ENCODE measurements around the gene CEP152.
A peak's percentile ranks its signal among the peaks of the same experiment; 100 is the strongest.
"Not testable (repeated sequence)": the region's sequence is repeated elsewhere in the genome, so short reads cannot be mapped to it uniquely, and the experiment has no call there.

The CEP152 gene, protein sequence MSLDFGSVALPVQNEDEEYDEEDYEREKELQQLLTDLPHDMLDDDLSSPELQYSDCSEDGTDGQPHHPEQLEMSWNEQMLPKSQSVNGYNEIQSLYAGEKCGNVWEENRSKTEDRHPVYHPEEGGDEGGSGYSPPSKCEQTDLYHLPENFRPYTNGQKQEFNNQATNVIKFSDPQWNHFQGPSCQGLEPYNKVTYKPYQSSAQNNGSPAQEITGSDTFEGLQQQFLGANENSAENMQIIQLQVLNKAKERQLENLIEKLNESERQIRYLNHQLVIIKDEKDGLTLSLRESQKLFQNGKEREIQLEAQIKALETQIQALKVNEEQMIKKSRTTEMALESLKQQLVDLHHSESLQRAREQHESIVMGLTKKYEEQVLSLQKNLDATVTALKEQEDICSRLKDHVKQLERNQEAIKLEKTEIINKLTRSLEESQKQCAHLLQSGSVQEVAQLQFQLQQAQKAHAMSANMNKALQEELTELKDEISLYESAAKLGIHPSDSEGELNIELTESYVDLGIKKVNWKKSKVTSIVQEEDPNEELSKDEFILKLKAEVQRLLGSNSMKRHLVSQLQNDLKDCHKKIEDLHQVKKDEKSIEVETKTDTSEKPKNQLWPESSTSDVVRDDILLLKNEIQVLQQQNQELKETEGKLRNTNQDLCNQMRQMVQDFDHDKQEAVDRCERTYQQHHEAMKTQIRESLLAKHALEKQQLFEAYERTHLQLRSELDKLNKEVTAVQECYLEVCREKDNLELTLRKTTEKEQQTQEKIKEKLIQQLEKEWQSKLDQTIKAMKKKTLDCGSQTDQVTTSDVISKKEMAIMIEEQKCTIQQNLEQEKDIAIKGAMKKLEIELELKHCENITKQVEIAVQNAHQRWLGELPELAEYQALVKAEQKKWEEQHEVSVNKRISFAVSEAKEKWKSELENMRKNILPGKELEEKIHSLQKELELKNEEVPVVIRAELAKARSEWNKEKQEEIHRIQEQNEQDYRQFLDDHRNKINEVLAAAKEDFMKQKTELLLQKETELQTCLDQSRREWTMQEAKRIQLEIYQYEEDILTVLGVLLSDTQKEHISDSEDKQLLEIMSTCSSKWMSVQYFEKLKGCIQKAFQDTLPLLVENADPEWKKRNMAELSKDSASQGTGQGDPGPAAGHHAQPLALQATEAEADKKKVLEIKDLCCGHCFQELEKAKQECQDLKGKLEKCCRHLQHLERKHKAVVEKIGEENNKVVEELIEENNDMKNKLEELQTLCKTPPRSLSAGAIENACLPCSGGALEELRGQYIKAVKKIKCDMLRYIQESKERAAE (N-terminal part only)

DNA sequence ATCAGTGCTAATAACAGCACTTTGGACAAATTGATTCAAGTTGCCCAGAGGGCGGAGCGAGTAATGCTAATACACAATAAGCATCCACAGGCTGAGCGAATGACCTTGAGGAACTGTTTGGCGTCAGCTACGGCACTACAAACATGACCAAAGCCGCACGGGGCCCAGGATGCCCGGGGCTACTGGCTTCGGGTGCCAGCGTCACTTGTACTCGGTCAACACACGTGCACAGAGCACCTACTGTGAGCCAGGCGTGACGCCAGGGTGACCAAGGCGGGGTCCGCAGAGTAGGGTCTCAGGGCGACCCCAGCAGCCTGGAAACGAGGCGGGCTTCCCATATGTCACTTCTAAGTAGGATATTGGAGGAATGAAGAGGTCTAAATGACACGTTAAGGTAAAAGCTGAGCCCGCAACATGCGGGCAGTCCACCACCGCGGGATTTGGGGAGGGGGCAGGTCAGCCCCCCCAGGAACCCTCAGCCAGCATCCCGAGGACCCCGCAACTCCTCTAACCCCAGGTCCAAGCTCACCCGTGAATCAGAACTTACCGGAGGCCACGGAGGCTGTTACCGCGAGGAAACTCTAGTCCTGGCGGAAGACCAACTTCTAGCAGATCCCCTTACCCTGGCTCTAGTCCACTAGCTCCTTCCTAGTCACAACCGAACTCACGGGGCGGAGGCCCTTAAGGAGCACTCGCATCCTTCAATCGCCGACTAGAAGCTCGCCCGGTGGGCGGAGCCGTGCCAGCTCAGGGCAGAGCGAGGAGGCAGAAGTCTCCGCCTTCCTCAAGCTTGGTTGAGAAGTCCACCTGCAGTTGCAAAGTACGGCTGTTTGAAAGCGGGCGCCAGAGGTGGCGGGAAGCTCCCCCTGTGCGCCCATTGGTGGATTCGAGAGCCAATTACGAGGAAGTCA is at the start of gene CEP152:
CEP152 (minus strand) TSS at position 656 of the 911 bp plus-strand sequence. CDS start 5,420 bp downstream, outside the sequence.
- no peaks in the 10 kb centered on the region for H3K36me3 ChIP-seq (ENCODE audit: control insufficient read depth, insufficient read depth, low read length)

DNA sequence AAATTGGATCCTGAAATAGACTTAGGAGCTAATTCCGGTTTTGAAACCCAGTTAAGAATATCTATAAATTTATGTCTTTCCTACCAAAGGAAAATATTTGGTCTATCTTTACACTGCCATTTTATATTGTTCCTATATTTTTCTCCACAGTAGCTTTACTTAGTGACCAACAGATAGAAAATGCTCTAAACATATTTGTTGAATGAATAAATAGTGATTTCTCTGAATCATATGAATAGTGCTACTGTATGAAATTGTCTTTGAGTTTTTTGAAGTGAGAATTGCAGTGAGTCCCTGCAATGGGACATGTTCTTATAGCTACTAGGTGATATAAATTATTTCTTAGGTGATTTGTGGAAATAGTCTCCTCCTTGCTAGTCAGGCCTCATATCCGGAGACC is 48.6 kb upstream of the CEP152 start:
- Histone ChIP-seq H3K4me3 (ENCODE audit: low read depth, low read length) (no peak overlapping the region), H3K4me1 (ENCODE audit: control insufficient read depth, insufficient read depth, low read length) (peaks cover 10% of the 10 kb centered on the region), H3K27me3 (ENCODE audit: control insufficient read depth, insufficient read depth, low read length) (no peaks in the 10 kb centered on the region), H3K36me3 (ENCODE audit: control insufficient read depth, insufficient read depth, low read length) (no peaks in the 10 kb centered on the region), H3K9me3 (ENCODE audit: control insufficient read depth, insufficient read depth, low read length) (no peaks in the 10 kb centered on the region), H3K9ac (ENCODE audit: low read depth, low read length) (no peak overlapping the region)

More for the DNA sequence above, at the start of gene CEP152:
- H3K9ac ChIP-seq (ENCODE audit: low read depth, low read length): peak within 1 kb of the TSS; percentile 87
- peaks cover 3% of the 10 kb centered on the region for H3K27me3 ChIP-seq (ENCODE audit: control insufficient read depth, insufficient read depth, low read length)
- H3K4me1 ChIP-seq (ENCODE audit: control insufficient read depth, insufficient read depth, low read length): no peaks in the 10 kb centered on the region
- H3K9me3 ChIP-seq (ENCODE audit: control insufficient read depth, insufficient read depth, low read length): no peaks in the 10 kb centered on the region
- peak within 1 kb of the TSS; percentile 93 for H3K4me3 ChIP-seq (ENCODE audit: low read depth, low read length)

DNA sequence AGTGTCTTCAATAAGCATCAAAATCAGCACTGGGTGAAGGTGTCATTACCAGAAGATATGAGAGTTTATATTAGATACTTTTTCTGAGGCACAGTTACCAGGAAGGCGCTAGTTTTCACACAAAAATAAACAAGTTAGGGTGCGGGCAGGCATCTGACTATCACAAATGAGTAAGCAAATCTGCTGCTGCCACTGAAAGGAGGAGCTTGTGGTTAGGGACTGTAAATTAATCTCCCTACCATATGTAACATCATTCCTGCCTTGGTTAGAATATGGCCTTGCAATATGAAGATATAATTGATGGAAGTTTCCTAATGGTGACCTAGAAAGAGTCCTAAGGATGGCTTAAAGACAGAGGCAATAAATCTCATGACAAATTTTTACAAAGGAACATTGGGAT is 47.5 kb upstream of the CEP152 start:
- Histone ChIP-seq H3K4me1 (ENCODE audit: control insufficient read depth, insufficient read depth, low read length) (peaks cover 10% of the 10 kb centered on the region), H3K36me3 (ENCODE audit: control insufficient read depth, insufficient read depth, low read length) (no peaks in the 10 kb centered on the region), H3K4me3 (ENCODE audit: low read depth, low read length) (no peak overlapping the region), H3K27me3 (ENCODE audit: control insufficient read depth, insufficient read depth, low read length) (no peaks in the 10 kb centered on the region), H3K9me3 (ENCODE audit: control insufficient read depth, insufficient read depth, low read length) (no peaks in the 10 kb centered on the region), H3K9ac (ENCODE audit: low read depth, low read length) (no peak overlapping the region)

DNA sequence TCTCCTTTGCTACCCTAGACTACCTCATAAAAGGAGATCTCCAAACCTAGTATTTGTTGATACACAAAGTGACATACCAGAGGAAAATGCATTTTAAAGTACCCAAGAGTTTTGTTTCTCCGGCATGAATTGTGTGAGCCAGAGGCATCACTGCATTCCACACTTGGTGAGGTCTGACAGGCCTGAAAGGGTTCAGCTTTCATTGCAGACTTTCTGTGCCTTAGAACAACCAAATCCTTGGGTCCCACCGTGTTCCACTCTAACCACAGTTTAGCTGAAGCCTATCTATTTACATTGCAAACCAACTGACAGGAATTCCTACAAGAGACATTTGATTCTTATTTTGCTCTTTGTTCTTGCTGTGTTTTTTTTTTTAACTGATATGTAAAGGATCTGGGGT is 46.1 kb upstream of the CEP152 start:
- no peaks in the 10 kb centered on the region for H3K36me3 ChIP-seq (ENCODE audit: control insufficient read depth, insufficient read depth, low read length)
- H3K9me3 ChIP-seq (ENCODE audit: control insufficient read depth, insufficient read depth, low read length): no peaks in the 10 kb centered on the region
- H3K4me1 ChIP-seq (ENCODE audit: control insufficient read depth, insufficient read depth, low read length): peaks cover 10% of the 10 kb centered on the region
- H3K4me3 ChIP-seq (ENCODE audit: low read depth, low read length): no peak overlapping the region
- no peaks in the 10 kb centered on the region for H3K27me3 ChIP-seq (ENCODE audit: control insufficient read depth, insufficient read depth, low read length)
- no peak overlapping the region for H3K9ac ChIP-seq (ENCODE audit: low read depth, low read length)

DNA sequence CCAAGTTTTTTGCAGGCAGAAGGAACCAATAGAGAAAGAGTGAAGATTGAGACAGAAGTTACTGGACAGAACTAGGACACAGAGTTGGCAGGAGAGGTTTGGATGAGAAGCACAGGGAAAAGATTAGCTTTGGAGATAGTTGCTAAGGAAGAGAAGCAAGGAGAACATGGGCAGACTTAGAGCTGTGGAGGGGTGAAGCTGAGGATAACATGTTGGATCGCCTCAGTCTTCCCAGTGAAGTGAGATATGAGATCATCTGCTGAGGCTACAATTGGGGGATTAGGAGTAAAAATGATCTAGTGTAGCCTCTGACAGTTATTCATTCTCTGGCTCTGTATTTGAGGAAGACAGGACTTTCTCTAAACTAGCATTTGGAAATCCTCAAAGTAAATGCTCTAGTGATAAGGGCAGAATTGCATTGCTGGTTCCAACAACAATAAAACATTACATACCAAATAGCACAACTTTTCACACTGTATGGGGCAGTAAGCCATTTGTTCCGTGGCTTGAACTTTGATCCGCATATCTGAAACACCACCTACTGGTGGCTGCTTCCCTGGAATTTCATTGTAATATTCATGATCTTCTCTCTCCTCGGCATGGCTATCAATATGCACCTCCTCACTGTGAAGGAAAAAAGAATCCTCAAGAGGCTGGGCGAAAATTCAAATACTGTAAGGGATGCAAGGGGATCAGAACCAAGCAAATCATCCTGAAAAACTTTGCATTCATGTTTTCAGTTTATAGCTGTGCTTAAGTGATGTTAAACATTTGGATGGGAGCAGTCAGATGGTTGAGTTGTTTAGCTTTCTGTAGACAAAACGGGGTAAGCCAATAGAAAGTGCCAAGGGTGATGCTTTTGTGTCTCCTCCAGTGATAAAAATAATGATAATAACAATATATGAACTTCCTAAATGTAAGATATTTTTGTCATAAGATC is 44.9 kb upstream of the CEP152 start:
- no peak overlapping the region for H3K9ac ChIP-seq (ENCODE audit: low read depth, low read length)

DNA sequence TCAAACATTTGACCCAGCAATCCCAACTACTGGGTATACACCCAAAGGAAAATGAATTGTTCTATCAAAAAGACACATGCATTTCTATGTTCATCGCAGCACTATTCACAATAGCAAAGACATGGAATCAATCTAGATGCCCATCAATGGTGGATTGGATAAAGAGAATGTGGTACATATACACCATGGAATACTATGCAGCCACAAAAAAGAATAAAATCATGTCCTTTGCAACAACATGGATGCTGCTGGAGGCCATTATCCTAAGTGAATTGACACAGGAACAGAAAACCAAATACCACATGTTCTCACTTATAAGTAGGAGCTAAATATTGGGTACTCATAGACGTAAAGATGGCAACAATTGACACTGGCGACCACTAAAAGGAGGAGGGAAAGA is 43.6 kb upstream of the CEP152 start:
- not testable (repeated sequence) for H3K9me3 ChIP-seq (ENCODE audit: control insufficient read depth, insufficient read depth, low read length); H3K4me3 ChIP-seq (ENCODE audit: low read depth, low read length); H3K27me3 ChIP-seq (ENCODE audit: control insufficient read depth, insufficient read depth, low read length); H3K36me3 ChIP-seq (ENCODE audit: control insufficient read depth, insufficient read depth, low read length); H3K9ac ChIP-seq (ENCODE audit: low read depth, low read length); H3K4me1 ChIP-seq (ENCODE audit: control insufficient read depth, insufficient read depth, low read length)

More for the DNA sequence above, 44.9 kb upstream of the CEP152 start:
- no peaks in the 10 kb centered on the region for H3K9me3 ChIP-seq (ENCODE audit: control insufficient read depth, insufficient read depth, low read length)
- no peaks in the 10 kb centered on the region for H3K27me3 ChIP-seq (ENCODE audit: control insufficient read depth, insufficient read depth, low read length)
- H3K36me3 ChIP-seq (ENCODE audit: control insufficient read depth, insufficient read depth, low read length): no peaks in the 10 kb centered on the region
- H3K4me3 ChIP-seq (ENCODE audit: low read depth, low read length): no peak overlapping the region
- peaks cover 10% of the 10 kb centered on the region for H3K4me1 ChIP-seq (ENCODE audit: control insufficient read depth, insufficient read depth, low read length)

DNA sequence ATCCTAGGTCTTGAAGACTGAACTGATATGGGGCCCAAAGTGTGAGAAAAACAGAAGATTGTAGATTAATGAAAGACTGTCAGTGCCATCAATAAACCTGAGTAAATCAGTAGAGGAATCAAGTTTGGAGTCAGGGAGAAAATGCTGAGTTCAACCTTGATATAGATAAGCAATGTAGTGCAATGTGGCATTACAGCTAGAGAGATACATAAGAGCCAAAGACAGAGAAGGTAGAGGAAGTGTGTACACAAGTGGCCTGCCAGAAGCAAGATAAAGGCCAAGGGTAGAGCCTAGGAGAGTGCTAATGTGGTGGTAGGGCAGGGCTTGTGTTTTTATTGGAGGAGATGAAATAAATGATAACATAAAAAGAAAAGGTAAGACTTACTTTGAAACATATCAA is 41.1 kb upstream of the CEP152 start:
- peaks cover 10% of the 10 kb centered on the region for H3K4me1 ChIP-seq (ENCODE audit: control insufficient read depth, insufficient read depth, low read length)
- H3K9me3 ChIP-seq (ENCODE audit: control insufficient read depth, insufficient read depth, low read length): no peaks in the 10 kb centered on the region
- H3K36me3 ChIP-seq (ENCODE audit: control insufficient read depth, insufficient read depth, low read length): no peaks in the 10 kb centered on the region
- no peak overlapping the region for H3K4me3 ChIP-seq (ENCODE audit: low read depth, low read length)
- no peak overlapping the region for H3K9ac ChIP-seq (ENCODE audit: low read depth, low read length)
- no peaks in the 10 kb centered on the region for H3K27me3 ChIP-seq (ENCODE audit: control insufficient read depth, insufficient read depth, low read length)

DNA sequence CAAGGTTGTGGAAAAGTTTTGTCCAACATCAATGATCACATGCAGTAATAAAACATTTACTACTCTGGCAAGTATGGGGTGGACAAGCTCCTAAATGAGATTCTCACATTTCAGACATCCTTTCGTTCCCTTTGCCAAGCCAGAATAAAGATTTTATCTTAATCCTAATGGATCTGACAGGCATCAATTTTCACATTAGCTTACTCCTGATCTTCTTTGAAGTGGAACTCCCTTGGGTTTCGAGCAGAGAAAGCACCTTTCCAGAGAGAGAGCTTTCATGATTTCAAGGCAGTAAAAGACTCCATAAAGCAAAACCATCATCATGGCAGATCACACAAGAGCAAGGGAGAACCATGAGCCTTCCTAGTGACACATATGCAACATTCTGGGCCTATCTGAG is 39.8 kb upstream of the CEP152 start:
- Histone ChIP-seq H3K9me3 (ENCODE audit: control insufficient read depth, insufficient read depth, low read length) (no peaks in the 10 kb centered on the region), H3K27me3 (ENCODE audit: control insufficient read depth, insufficient read depth, low read length) (no peaks in the 10 kb centered on the region), H3K9ac (ENCODE audit: low read depth, low read length) (no peak overlapping the region), H3K4me3 (ENCODE audit: low read depth, low read length) (no peak overlapping the region), H3K36me3 (ENCODE audit: control insufficient read depth, insufficient read depth, low read length) (no peaks in the 10 kb centered on the region), H3K4me1 (ENCODE audit: control insufficient read depth, insufficient read depth, low read length) (peaks cover 4% of the 10 kb centered on the region)

DNA sequence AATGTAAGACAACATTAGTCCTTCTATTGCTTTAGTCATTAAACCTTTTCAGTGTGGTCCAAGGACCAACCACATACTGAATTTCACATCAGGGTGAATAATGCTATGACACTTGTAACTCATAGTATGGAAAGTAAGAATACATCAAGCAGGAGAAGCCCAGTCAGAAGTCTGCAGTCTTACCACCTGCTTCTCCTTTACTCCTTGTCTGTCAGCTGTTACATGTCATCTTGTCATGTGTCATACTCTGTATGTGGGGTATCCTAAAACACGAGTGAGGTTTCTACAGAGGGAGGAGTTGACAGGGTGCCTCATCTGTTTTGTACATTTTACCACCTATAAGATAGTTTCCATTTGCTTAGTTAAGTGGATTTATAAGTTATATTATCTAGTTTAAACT is 34.3 kb upstream of the CEP152 start:
- Histone ChIP-seq H3K36me3 (ENCODE audit: control insufficient read depth, insufficient read depth, low read length) (no peaks in the 10 kb centered on the region), H3K27me3 (ENCODE audit: control insufficient read depth, insufficient read depth, low read length) (no peaks in the 10 kb centered on the region), H3K9me3 (ENCODE audit: control insufficient read depth, insufficient read depth, low read length) (no peaks in the 10 kb centered on the region)

DNA sequence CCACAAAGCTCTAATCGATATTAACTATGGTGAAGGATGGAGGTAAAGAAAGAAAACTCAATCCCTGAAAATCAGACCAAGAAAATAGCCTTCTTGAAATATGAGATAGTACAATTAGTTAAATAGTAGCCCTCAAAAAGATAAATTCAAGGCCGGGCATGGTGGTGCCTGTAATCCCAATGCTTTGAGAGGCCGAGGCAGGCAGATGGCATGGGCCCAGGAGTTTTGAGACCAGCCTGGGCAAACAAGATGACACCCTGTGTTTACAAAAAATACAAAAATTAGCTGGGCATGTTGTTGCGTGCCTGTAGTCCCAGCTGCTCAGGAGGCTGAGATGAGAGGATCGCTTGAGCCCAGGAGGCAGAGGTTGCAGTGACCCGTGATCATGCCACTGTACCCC is 31.6 kb upstream of the CEP152 start:
- H3K9ac ChIP-seq (ENCODE audit: low read depth, low read length): no peak overlapping the region
- no peaks in the 10 kb centered on the region for H3K4me1 ChIP-seq (ENCODE audit: control insufficient read depth, insufficient read depth, low read length)
- no peaks in the 10 kb centered on the region for H3K27me3 ChIP-seq (ENCODE audit: control insufficient read depth, insufficient read depth, low read length)
- no peaks in the 10 kb centered on the region for H3K36me3 ChIP-seq (ENCODE audit: control insufficient read depth, insufficient read depth, low read length)
- no peaks in the 10 kb centered on the region for H3K9me3 ChIP-seq (ENCODE audit: control insufficient read depth, insufficient read depth, low read length)
- H3K4me3 ChIP-seq (ENCODE audit: low read depth, low read length): no peak overlapping the region

More for the DNA sequence above, 34.3 kb upstream of the CEP152 start:
- H3K9ac ChIP-seq (ENCODE audit: low read depth, low read length): no peak overlapping the region
- no peaks in the 10 kb centered on the region for H3K4me1 ChIP-seq (ENCODE audit: control insufficient read depth, insufficient read depth, low read length)
- no peak overlapping the region for H3K4me3 ChIP-seq (ENCODE audit: low read depth, low read length)

All from iPS-15b (cell line).